Inferior parietal cortex (tissue), 1 donor: Measurements from ENCODE around the gene EGFLAM.
A peak's percentile ranks its signal among the peaks of the same experiment; 100 is the strongest.

ENCODE experiments used
- DNase-seq: peaks from one replicate; pipeline ENCODE4 v3.0.0-alpha.2; 2016; ENCODE audit errors: extremely low spot score

EGFLAM gene

DNA sequence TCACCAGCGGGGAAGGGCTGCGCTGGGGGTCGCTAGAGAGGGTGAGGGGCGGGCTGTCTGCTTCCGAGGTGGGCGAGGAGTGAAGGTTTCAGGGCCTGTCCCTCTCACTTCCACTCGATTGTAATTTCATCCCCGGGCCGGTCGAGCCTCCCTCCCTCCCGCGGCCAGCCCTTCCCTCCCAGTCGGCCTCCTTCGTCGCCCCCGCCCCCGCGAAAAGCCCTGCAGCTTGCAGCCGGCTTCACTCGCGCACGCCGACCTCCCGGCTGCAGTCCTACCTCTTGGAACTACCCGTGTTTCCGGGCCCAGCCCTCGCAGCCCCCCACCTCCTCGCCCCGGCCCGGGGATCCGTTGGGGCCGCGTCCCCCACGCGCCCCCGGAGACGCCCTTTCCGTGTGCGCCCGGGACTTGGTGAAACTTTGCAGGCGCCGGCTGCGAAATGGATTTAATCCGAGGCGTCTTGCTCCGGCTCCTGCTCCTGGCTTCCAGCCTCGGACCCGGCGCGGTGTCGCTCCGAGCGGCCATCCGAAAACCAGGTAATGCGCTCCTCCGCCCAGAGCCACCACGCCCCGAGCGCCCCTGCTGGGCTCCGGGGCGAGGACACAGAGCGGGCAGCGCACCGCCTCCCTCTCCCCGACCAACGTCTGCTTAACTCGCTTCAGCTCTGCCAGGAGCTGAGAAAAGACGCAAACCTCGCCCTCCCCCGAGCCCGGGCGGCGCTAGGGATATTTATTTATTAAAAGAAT lies at the start of gene EGFLAM:
EGFLAM (plus strand) TSS at position 241 of the 743 bp plus-strand sequence; CDS start at position 437, 196 bp downstream.
- no peak for DNase-seq

DNA sequence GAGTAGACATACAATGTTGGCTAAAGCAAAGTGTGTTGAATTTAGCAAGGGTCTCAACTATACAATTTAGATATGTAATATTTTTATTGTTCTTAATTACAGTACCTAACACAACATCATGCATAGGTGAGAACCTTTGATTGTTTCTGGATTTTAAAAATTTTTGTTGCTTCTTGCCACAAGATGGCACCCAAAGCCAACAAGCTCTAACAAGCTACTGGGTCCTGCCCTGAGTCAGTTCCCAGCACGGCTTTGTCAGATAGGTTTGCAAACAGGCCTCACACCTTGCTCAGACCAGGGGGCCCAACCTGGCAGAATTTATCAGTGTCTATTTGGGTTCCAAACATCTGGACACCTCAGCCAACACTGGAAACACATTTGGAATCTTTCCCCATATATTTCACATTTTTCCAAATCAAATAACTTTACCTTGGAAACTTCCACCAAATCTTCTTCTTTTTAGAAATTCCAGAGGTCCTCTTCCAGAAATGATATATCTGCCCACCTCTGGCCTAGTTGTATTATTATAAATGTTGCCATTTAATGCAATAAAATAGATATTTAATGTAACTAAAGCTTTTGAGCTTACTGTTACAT lies 49.5 kb upstream of the EGFLAM start:
- peak; percentile 52 for DNase-seq

DNA sequence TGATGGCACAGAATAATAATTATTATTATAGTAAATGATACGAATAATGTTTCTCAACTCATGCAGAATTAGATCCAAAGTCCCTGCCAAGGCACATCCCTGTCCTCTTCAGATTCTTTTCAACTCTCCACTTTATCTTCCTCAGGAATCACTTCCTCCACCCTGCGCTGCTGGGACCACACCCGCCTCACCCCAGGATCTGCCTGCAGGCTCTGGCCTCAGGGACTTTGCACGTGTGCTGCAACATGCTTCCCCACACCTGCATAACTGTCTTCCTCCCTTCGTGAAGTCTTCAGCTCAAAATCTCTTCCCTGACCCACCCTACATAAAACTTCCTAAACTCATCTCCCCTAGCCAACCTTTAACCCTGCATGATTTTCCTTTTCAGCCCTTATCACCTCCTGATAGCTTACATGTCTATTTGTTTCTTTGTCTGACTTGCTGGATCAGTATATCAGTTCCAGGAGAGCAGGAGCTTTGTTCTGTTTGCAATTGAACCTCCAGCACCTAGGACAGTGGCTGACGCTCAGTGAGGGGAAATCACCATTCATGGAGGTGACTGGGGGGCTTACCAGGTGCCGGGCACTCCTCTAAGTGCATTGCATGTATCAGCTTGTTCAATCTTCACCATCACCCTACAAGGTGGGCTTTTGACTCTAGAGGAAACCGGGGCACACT lies 47.5 kb upstream of the EGFLAM start:
- no peak for DNase-seq

DNA sequence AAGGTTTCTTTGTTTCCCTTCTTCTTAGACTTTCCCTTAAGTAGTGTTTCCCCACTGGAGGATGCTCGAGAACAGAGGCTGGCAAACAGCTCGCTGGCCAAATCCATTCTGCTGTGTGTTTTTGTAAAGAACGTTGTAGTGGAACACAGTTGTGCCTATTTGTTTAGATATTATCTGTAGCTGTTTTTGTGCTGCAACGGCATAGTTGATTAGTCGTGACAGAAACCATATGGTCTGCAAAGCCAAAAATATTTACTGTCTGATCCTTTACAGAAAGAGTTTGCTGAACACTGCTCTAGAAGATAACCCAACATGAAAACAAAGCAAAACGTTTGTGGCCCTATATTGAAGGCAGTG lies 47.0 kb upstream of the EGFLAM start:
- no peak for DNase-seq

DNA sequence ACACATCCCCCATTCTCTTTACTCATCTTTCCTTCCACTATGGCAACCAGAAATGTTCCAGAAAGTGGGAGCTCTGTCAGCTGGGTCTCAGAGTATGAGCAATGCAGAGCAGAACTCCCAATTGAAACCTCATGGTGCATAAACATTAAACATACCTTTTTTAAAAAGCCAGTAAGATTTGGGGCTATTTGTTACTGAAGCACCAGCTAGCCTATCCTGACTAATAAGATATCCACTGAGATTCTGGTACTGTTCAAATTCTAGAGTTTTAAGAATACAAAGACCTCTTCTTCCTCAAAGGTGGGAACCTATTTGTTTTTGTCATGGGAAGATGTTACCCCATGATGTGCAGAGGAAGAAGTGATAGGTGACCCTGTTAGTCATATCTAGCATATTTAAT lies 46.1 kb upstream of the EGFLAM start:
- DNase-seq, result no peak

DNA sequence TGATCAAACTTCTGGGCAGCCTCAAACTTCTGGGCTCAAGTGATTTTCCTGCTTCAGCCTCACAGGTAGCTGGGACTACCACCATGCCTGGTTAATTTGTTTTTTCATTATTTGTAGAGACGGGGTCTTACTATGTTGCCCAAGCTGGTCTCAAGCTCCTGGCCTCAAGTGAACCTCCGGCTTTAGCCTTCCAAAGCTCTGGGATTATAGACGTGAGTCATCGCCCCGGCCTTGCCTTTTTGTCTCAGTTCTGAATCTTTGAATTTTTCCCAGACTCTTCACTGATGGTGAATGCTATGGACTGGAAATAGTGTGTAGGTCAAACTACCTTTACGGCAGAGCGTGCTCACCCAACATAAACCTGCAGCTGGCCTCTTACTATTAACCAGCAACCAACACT lies 32.3 kb upstream of the EGFLAM start:
- DNase-seq, result no peak

DNA sequence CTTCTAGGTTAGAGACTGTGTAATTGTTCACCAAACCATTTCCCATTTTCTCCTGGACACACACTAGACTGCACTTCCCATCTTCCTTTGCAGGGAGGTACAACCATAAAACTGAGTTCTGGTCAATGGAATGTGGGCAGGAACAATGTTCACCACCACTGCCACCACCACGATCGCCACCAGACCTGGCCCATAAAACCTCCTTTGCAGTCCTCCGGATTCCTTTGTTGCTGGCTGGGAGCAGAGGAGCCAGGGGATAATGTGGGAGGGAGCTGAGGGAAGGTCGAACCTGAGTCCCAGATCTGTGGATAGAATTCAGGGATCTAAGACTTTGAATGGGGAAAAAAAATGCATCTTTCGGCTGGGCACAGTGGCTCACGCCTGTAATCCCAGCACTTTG lies 29.4 kb upstream of the EGFLAM start:
- no peak for DNase-seq

DNA sequence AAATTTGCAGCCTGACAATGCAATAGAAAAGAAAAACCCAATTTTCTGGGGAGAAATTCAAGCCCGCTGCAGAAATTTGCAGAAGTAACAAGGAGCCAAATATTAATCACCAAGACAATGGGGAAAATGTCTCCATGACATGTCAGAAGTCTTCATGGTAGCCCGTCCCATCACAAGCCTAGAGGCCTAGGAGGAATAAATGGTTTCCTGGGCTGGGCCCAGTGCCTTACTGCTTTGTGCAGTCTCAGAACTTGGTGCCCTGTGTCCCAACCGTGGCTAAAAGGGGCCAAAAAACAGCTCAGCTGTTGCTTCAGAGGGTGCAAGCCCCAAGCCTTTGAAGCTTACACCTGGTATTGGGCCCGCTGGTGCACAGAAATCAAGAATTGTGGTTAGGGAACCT lies 23.6 kb upstream of the EGFLAM start:
- no peak for DNase-seq

DNA sequence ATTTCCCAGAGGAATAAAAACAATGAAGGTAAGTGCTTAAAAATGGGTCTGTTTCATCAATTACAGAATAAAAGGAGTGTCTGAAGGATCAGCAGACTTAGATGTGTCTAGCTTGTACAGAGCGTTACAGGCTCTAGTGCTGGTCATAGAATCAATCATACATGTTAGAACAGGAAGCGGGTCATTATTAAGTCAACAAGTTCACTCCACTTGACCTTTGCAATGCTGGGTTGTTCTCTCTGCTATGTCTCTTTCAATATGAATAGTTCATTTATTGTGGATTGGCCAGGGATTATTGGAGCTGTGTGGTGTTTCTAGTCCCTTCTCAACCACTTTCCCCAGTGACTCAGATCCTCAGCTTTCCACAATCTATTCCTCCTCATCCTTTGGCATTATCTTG lies 20.7 kb upstream of the EGFLAM start:
- no peak for DNase-seq

DNA sequence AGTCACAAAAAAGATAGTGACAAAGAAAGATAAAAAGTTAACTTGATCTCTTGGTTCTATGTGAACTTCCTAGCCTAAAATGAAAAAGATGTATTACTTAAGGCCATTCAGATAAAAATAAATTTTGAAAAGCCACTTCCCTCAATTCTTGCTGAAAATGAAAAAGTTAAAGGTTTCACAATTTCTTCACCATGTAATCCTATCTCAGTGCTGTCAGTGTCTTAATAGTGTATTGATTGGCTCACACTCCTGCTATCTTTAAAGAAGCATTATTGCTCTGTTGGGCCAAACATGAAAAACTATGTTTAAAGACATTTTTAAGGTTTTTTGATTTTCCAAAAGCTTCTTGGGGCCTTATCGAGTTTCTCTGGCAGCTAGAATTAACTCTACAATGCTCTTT lies 18.1 kb upstream of the EGFLAM start:
- DNase-seq, result no peak

DNA sequence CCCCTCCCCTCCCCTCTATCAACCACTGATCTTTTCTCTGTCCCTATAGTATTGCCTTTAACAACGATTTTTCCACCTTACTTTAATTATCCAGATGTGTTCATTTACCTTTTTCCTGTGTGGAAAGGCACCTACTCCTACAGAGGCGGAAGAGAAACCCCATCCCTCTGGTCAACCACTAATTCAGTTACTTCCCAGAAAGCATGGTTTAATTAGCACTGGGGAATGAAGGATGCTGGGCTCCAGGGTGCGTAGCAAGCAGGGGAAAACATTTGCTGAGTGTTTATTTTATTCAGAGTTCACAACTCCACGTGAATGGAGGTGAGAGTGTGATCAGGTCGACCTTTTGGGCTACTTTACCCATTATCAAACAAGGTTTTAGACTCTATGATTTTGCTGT lies 16.7 kb upstream of the EGFLAM start:
- no peak for DNase-seq

DNA sequence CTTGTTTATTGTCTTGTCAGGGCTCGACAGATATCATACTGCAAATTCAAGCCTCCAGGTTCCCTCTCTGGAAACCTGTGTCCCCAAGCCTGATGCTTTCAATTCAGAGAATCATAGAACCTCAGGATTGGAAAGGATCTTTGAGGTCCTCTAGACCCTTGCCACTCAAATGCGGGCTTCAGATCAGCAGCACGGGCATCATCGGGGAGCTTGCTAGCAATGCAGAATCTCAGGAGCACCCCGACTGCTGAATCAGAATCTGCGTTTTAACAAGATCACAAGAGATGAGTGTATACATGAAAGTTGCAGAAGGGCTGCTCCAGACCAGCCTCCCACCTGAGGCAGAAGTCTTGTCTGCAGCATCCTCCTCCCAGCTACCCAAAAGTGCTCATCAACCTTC lies 13.1 kb upstream of the EGFLAM start:
- DNase-seq, result no peak

DNA sequence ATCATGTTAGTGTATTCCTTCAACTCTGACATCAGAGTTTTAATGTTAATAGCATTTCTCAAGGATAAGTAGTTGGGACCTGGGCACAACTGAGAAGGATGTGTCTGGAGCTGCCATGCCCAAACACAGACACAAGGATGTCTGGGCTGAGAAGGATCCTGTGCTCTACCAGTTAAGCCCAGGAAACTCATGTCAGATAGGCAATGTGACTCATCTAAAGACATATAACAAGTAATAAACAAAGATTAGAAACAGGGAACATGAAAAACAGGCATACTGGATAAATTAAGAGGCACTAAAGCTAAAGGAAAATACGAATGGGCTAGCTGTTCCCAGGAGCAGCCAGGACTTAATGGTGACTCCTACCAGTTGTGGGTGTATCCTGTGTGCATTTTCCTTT lies 9.1 kb upstream of the EGFLAM start:
- no peak for DNase-seq

DNA sequence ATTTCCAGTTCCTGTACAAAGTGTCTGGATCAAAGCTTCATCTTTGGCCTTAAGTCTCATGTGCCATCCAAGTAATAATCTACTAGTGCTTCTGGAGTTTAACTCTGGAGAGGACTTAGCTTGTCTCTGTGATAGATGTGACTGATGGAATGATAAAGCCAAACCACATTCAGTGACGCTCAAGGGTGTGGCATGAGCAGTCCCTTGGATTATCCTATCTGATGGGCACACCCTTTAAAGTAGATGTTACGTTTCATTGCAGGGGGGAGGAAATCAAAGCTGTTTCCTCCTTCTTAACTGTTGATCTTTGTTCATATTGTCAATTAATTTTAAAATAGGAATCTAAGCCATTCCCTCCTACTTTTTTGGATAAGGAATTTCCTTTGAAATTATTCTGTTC lies 8.5 kb upstream of the EGFLAM start:
- DNase-seq, result no peak

DNA sequence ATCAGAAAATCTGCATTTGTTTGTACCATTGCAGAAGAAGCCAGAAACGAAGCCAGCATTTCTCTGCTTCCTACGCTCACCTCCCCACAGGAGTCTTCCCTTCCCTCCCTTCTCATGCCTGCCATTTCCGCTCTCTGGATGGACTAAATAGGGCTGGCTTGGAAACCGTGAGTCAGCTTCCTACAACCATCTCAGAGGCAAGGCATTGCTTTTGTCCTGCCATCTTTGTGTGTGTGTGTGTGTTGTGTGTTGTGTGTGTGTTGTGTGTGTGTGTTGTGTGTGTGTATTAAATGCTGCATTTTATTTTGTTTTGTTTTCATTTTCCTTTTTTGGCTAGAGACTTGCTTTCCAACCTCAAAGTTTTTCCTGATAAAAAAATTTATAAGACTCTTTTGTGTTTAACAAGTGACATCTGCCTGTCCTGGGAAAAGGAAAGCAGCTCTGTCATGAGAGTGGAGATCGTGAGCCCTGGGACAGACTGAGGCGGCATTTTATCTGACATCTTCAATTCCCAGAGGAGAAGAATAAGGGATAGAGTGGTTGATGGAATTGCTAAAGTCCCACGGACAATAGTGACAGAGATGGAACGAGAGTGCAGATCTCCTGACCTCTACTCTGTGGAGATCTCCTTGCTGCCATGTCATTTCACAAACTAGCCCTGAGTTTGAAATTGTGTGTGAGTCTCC lies 7.5 kb upstream of the EGFLAM start:
- DNase-seq, result no peak

DNA sequence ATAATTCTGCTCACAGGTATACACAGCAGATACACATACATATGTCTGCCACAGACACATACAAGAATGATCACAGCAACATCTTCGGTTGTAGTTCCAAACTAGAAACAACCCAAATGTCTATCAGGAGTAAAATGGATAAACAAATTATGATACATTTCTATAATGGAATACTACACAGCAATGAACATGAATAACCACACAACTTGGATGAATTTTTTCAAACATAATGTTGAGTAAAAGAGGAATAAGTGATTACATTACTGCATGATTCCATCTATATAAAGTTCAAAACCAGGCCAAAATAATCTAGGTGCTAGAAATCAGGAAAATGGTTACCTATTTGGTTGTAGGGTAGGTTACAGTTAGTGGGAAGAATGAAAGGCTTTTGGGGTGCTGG lies 4.6 kb upstream of the EGFLAM start:
- no peak for DNase-seq

DNA sequence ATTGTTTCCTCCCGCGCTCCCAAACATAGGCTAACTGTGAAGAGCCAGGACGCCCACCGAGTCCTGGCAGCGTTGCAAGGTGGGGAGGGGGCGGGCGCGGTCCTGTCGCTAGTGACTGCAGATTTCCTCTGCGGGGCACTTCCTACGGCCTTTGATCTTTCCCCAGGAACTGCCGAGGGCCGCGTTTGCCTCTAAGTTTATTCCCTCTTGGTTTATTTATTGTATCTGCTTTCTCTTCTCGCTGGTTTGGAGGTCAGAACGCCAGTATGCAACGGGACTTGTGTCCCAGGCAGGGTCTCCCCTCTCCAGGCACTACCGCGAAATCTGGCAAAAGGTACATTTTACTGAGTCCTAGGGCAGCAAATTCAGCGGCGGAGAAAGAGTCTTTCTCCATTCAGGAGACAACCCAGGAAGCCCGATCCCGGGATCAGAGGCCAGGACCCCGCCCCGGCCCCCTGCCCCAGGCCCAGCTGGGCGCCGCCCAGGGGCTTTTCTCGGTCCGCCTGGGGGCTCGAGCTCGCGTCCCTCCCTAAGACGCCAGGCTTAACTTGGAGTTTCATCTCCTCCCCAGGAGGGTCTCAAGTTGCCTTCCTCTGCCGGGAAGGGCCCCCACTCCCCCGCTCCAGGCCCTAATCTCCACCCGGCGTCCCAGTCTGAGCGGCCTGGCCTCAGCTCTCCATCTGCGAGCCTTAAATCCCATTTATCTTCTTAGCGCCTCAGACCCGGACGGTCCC lies 884 bp upstream of the EGFLAM start:
- DNase-seq, result no peak

DNA sequence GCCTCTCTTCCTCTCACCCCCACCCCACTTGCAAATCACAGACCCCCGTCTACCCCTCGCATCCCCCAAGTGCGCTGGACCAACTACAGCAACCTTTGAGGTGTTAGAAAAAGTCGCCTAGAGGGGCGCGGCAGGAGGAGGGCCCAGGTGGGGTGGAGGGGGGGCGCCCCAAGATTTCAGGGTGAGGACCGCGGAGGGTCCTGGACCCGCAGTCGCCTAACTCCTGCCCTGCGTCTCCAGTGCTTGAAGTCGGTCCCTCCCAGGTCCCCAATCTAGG lies 379 bp upstream of the EGFLAM start:
- DNase-seq, result no peak

DNA sequence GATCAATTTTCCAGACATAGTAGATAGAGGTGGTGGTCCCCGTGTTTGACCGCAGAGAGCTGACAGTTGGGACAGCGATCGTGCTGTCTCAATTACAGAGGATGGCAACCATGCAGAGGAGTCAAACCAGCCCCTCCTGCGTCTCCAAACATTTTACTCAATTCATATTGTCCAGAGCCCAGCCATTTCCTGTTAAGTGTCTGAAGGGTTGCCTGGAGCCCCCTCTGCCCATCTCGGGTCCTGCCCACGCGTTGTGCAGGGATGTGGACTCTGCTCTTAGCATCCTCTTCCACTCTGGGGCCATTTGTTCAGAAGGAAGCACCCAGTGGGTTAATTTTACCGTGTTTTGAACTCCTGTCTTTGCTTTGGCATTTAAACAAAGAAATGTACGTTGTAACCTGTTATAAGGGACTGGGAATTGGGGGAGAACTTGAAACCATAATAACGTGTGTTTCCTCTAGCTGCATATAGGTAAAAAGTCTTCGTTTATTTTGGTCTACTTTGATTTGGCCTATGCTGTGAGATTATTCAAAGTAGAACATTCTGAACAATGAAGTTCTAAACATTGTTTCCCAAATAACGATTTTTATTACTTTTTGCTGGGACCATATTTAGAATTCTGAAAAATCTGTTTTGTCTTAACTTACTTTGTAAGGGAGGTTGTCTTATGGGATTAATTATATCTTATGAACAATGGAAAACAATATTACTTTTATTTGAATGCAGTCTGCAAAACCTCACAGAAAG lies 876 bp downstream of the EGFLAM start:
- no peak for DNase-seq

DNA sequence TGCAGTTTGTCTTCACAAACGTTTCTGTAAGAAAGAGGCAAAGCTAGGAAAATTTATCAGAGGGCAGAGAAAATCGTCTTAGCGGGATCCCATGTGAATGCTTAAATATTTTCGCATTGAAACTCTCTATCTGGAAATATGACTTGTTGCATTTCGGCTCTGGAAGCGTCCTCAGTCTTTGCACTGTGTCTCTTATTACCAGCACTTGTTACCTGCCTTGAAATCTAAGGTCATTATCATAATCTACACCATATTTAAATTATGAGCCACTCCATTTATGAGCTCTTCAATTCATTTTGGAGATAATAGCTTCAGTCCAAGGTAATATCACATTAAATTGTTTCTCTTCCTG lies 1.4 kb downstream of the EGFLAM start:
- DNase-seq, result no peak

DNA sequence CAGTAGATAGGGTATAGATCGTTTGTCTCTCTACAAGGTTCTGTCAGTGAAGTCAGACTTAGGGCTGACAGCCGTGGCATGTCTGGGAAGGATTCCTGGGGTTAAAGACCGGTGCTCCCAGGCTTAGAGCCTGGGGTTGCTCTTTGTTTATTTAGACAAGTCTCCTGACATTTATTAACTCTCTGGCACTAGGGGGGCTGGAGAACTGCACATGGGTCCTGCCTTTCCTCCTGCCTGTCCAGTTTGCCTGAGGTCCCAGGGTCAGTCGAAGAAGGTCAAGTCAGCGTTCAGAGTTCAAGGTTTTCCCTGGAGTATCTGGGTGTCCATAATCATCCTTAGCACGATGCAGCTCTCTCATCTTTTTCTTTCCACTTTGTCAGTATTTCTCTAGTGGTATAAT lies 5.6 kb downstream of the EGFLAM start:
- DNase-seq, result no peak
